PC-9 (cell line): ENCODE measurements around the gene GOT1. TPM values are rescaled to one million over a fixed set of nuclear protein-coding genes. Genes with fewer than 3 reads are reported as not detected.
A peak's percentile ranks its signal among the peaks of the same experiment; 100 is the strongest.

ENCODE experiments used
- BruUV-seq: library from RNA; stranded (reverse); fragments of 400-500 nt; replicated peaks from 2 replicates; lab custom pipeline; 2021; lab: Mats Ljungman, UMichigan
- CTCF ChIA-PET: fragments of 300-600 bp; sonication (Branson Sonifier 250); formaldehyde crosslinking; loops from one replicate; lab custom pipeline; 2022; ENCODE audit warnings: antibody characterized with exemption; lab: Charles Lee
- POLR2A ChIA-PET: fragments of 300-600 bp; sonication (Branson Sonifier 250); formaldehyde crosslinking; loops from one replicate; lab custom pipeline; 2022; ENCODE audit warnings: antibody characterized with exemption; ENCODE audit not compliant: unreplicated experiment; lab: Charles Lee
- DNase-seq, 2 experiments: peaks; one replicate each; pipeline versions ENCODE4 v3.0.0 to v3.0.0-alpha.2; 2015 to 2022; ENCODE audit warnings: mixed read lengths in 1 of 2
- H2AFZ ChIP-seq: fragments of 200-600 bp; sonication (generic); 2 replicates; pipeline ENCODE4 v1.8.1; 2017; ENCODE audit warnings: antibody characterized with exemption
- H3F3A ChIP-seq: fragments of 200-600 bp; sonication (generic); 2 replicates; pipeline ENCODE4 v1.8.1; 2017; ENCODE audit warnings: antibody characterized with exemption, mild to moderate bottlenecking, low read depth; ENCODE audit not compliant: insufficient read depth
- H3K27ac ChIP-seq: fragments of 200-600 bp; sonication (generic); 2 replicates; pipeline ENCODE4 v1.6.1; 2016; ENCODE audit warnings: mixed run types
- H3K27me3 ChIP-seq: fragments of 200-600 bp; sonication (generic); 2 replicates; pipeline ENCODE4 v1.6.1; 2016; ENCODE audit warnings: low read depth, mixed run types; ENCODE audit not compliant: insufficient read depth
- H3K36me3 ChIP-seq: fragments of 200-600 bp; sonication (generic); 2 replicates; pipeline ENCODE4 v1.6.1; 2016; ENCODE audit warnings: low read depth, mixed run types
- H3K4me1 ChIP-seq: fragments of 200-600 bp; sonication (generic); replicated peaks from 2 replicates; pipeline ENCODE4 v1.6.1; 2016; ENCODE audit warnings: mixed run types; ENCODE audit not compliant: insufficient read depth
- H3K4me2 ChIP-seq: fragments of 200-600 bp; sonication (generic); 2 replicates; pipeline ENCODE4 v1.6.1; 2017; ENCODE audit warnings: mixed run types
- H3K4me3 ChIP-seq: fragments of 200-600 bp; sonication (generic); 2 replicates; pipeline ENCODE4 v1.6.1; 2016; ENCODE audit warnings: mixed run types
- H3K79me2 ChIP-seq: fragments of 200-600 bp; sonication (generic); 2 replicates; pipeline ENCODE4 v1.6.1; 2017; ENCODE audit warnings: low read depth, mixed run types
- H3K9me2 ChIP-seq: fragments of 200-600 bp; sonication (generic); 2 replicates; pipeline ENCODE4 v1.8.1; 2017; ENCODE audit warnings: mild to moderate bottlenecking; ENCODE audit not compliant: insufficient read depth
- H3K9me3 ChIP-seq: fragments of 200-600 bp; sonication (generic); 2 replicates; pipeline ENCODE4 v1.8.1; 2016; ENCODE audit warnings: low read depth; ENCODE audit not compliant: insufficient read depth
- H4K20me1 ChIP-seq: fragments of 200-600 bp; sonication (generic); 2 replicates; pipeline ENCODE4 v1.8.1; 2017; ENCODE audit not compliant: insufficient read depth
- EZH2 ChIP-seq: fragments of 200-600 bp; sonication (generic); IDR thresholded peaks from 2 replicates; pipeline ENCODE4 v1.8.0; 2017; ENCODE audit warnings: antibody characterized with exemption, low read depth
- intact Hi-C: fragments of 100-400 bp; cut with micrococcal nuclease; formaldehyde crosslinking; loops from one replicate; pipeline ENCODE4 v1.10.0; 2022; ENCODE audit not compliant: unreplicated experiment
- total RNA-seq: library from RNA; stranded (reverse); gene quantifications from 2 replicates; pipeline ENCODE4 v1.2.3, GENCODE V29; 2021
- TF ChIP-seq, protein P1 (sequence below): fragments of 200-600 bp; sonication (generic); conservative IDR thresholded peaks from 2 replicates; pipeline ENCODE4 v1.6.1; 2017; ENCODE audit warnings: mixed run types, antibody characterized with exemption, mild to moderate bottlenecking, moderate library complexity

Gene GOT1
- total RNA-seq, 1 experiment from 2014 or later, result 28.6 TPM

DNA sequence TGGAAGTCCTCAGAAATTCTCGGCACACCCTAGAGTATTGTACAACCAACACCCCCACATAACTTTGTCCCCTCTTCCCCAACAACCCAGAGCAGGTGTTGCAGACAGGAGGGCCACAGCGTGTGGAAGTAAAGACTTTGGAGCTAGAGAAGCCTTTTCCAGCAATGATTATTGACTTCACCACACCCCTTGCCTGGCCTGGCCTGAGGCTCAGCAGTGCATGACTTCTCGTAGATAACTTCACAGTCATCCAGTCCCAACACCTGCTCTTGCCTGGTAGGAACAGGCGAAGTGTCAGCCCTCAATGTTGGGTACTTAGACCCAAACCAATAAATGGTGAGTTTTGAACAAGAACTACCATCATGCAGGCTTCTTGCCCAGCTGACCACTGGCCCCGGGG lies 36.7 kb downstream of the GOT1 start:
- TF ChIP-seq EZH2, result no peak
- TF ChIP-seq, protein P1, sequence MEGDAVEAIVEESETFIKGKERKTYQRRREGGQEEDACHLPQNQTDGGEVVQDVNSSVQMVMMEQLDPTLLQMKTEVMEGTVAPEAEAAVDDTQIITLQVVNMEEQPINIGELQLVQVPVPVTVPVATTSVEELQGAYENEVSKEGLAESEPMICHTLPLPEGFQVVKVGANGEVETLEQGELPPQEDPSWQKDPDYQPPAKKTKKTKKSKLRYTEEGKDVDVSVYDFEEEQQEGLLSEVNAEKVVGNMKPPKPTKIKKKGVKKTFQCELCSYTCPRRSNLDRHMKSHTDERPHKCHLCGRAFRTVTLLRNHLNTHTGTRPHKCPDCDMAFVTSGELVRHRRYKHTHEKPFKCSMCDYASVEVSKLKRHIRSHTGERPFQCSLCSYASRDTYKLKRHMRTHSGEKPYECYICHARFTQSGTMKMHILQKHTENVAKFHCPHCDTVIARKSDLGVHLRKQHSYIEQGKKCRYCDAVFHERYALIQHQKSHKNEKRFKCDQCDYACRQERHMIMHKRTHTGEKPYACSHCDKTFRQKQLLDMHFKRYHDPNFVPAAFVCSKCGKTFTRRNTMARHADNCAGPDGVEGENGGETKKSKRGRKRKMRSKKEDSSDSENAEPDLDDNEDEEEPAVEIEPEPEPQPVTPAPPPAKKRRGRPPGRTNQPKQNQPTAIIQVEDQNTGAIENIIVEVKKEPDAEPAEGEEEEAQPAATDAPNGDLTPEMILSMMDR, result no peak
- Histone ChIP-seq H3K27me3 (no peaks in the 10 kb centered on the region), H3K4me1 (peaks cover 52% of the 10 kb centered on the region), H3F3A (peaks cover 31% of the 10 kb centered on the region), H3K36me3 (no peaks in the 10 kb centered on the region), H2AFZ (no peak overlapping the region), H3K27ac (no peak overlapping the region), H4K20me1 (no peaks in the 10 kb centered on the region), H3K9me2 (no peaks in the 10 kb centered on the region), H3K9me3 (no peaks in the 10 kb centered on the region), H3K4me3 (no peak overlapping the region), H3K4me2 (no peak overlapping the region), H3K79me2 (no peaks in the 10 kb centered on the region)
- ChIA-PET POLR2A (no interaction called here), CTCF (no interaction called here)
- DNase-seq, result no peak
- intact Hi-C loops, result loop anchor here (5.0 kb wide), 1 partner anchor 169 kb away; no protein-coding TSS in a partner anchor
- no TSS peak for BruUV-seq

DNA sequence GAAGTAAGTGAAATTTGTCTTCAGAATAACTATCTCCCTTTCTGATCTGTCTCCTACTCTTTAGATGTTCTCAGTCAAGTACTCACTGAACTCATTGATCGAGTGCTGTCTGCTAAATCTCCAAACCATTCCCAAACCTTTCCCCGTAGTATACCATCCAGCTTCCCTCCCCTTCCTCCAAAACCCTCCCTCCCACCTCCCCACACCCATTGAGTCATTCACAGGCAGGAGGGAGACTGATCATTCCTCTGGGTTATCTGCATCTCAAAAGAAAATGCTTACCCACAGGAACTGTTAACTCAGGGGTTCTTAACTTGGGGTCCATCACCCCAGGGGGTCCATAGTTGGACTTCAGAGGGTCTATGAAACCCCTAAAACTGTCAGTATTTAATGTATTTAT lies 37.4 kb downstream of the GOT1 start:
- POLR2A ChIA-PET, result interaction anchor here (0.7 kb wide), 1 partner anchor 10 kb away, joined by 12 read pairs; no protein-coding TSS in a partner anchor
- CTCF ChIA-PET, result interaction anchor here (0.9 kb wide), 1 partner anchor 43 kb away, joined by 11 read pairs; no protein-coding TSS in a partner anchor
- TF ChIP-seq, protein P1, result no peak
- TF ChIP-seq EZH2, result no peak
- peaks cover 52% of the 10 kb centered on the region for H3K4me1 ChIP-seq
- peaks cover 31% of the 10 kb centered on the region for H3F3A ChIP-seq
- no peak overlapping the region for H3K27ac ChIP-seq
- H3K4me2 ChIP-seq, result peak overlapping the region; percentile 39; the same call in 1 of the 2 replicates
- no TSS peak for BruUV-seq
- no peak overlapping the region for H3K4me3 ChIP-seq
- H3K9me3 ChIP-seq, result no peaks in the 10 kb centered on the region
- no peaks in the 10 kb centered on the region for H3K9me2 ChIP-seq
- intact Hi-C loops, result loop anchor here (5.0 kb wide), 1 partner anchor 169 kb away; no protein-coding TSS in a partner anchor
- no peaks in the 10 kb centered on the region for H3K36me3 ChIP-seq
- no peaks in the 10 kb centered on the region for H4K20me1 ChIP-seq
- H3K79me2 ChIP-seq, result no peaks in the 10 kb centered on the region
- no peak for DNase-seq
- H3K27me3 ChIP-seq, result no peaks in the 10 kb centered on the region
- no peak overlapping the region for H2AFZ ChIP-seq

DNA sequence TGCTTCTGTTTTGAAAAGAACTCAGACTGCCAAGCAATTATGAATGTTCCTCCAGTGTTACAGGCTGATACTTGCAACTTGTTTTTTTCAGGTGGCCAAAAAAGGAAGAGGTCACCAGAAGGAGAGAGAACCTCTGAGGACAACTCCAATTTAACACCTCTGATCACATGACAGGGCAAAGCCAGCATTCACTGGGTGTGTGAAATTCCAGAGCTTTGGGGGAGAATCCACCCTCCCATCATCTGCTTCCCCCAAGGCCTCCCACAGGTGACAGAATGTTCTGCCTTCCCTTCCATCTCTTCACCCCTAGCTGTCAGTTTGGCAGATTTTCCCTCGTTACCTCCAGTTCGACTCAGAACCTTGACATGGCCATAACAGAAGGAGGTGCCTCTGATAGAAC lies 39.1 kb downstream of the GOT1 start:
- no peaks in the 10 kb centered on the region for H3K9me3 ChIP-seq
- no peaks in the 10 kb centered on the region for H4K20me1 ChIP-seq
- H3F3A ChIP-seq, result peaks cover 19% of the 10 kb centered on the region
- DNase-seq, result no peak
- intact Hi-C loops, result loop anchor here (5.0 kb wide), 1 partner anchor 171 kb away; no protein-coding TSS in a partner anchor
- H3K9me2 ChIP-seq, result no peaks in the 10 kb centered on the region
- ChIA-PET CTCF (no interaction called here), POLR2A (interaction anchor here (0.5 kb wide), 1 partner anchor 44 kb away, joined by 3 read pairs; no protein-coding TSS in a partner anchor)
- no peak overlapping the region for H2AFZ ChIP-seq
- BruUV-seq, result no TSS peak
- TF ChIP-seq, protein P1, result no peak
- TF ChIP-seq EZH2, result no peak
- H3K79me2 ChIP-seq, result no peaks in the 10 kb centered on the region
- H3K4me1 ChIP-seq, result peaks cover 40% of the 10 kb centered on the region
- H3K4me3 ChIP-seq, result no peak overlapping the region
- no peaks in the 10 kb centered on the region for H3K27me3 ChIP-seq
- H3K27ac ChIP-seq, result no peak overlapping the region
- no peak overlapping the region for H3K4me2 ChIP-seq
- H3K36me3 ChIP-seq, result no peaks in the 10 kb centered on the region
